Measurements from ENCODE around the gene RAB43. TPM values are rescaled to one million over a fixed set of nuclear protein-coding genes. Genes with fewer than 3 reads are reported as not detected.
"Not testable (repeated sequence)": the region's sequence is repeated elsewhere in the genome, so short reads cannot be mapped to it uniquely, and the experiment has no call there.

Gene RAB43
- total RNA-seq, 3 donors from 2014 or later: 17.4 to 32.0 (median 30.5) TPM

DNA sequence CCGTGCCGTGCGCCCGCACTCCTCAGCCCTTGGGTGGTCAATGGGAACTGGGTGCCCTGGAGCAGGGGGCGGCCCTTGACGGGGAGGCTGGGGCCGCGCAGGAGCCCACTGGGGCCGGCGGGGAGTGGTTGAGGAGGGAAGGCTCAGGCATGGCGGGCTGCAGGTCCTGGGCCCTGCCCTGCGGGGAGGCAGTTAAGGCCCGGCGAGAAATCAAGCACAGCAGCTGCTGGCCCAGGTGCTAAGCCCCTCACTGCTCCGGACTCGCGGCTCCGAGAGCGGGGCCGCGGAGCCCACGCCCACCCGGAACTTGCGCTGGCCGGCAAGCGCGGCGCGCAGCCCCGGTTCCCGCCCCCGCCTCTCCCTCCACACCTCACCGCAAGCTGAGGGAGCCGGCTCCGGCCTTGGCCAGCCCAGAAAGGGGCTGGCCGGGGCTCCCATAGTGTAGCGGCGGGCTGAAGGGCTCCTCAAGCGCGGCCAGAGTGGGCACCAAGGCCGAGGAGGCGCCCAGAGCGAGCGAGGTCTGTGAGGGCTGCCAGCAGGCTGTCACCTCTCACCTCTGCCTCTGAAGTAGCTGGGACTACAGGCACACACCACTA lies 53.2 kb downstream of the RAB43 start:
- intact Hi-C loops (cut with DNase I, micrococcal nuclease): no loop called here
- peaks cover 4% of the 10 kb centered on the region for H3K9me3 ChIP-seq
- no peaks in the 10 kb centered on the region for H3K36me3 ChIP-seq (ENCODE audit: low read depth)
- DNase-seq (peak in 1 of 3 donors; percentile 56), ATAC-seq (no peak)
- TF ChIP-seq CTCF (IDR thresholded peaks at IDR 0.05): no peak
- H3K4me3 ChIP-seq: no peak overlapping the region
- H3K4me1 ChIP-seq (ENCODE audit: low read depth): peaks cover 19% of the 10 kb centered on the region

GRCh38 chr3:129067719-129068118 lies 53.9 kb downstream of the RAB43 start:
- DNase-seq (peak in 2 of 3 donors; percentile 78 to 83), ATAC-seq (peak; percentile 43)
- H3K4me3 ChIP-seq; H3K9me3 ChIP-seq; intact Hi-C loops (cut with DNase I, micrococcal nuclease); H3K36me3 ChIP-seq (ENCODE audit: low read depth): not testable (repeated sequence)
- peaks cover 25% of the 10 kb centered on the region for H3K4me1 ChIP-seq (ENCODE audit: low read depth)

- H3K9me3 ChIP-seq: peaks cover 4% of the 10 kb centered on the region
- no peak overlapping the region for H3K4me3 ChIP-seq
- H3K4me1 ChIP-seq (ENCODE audit: low read depth): peaks cover 25% of the 10 kb centered on the region
- no peak for TF ChIP-seq CTCF (IDR thresholded peaks at IDR 0.05)
- no peaks in the 10 kb centered on the region for H3K36me3 ChIP-seq (ENCODE audit: low read depth)
- DNase-seq (peak in 2 of 3 donors; percentile 45 to 66), ATAC-seq (peak; percentile 57)
- intact Hi-C loops (cut with DNase I, micrococcal nuclease): no loop called here
Measured at GRCh38 chr3:129065720-129066073, 55.9 kb downstream of the RAB43 start.

GRCh38 chr3:129065016-129065719 lies 56.4 kb downstream of the RAB43 start:
- DNase-seq (peak; percentile 84 to 87 (median 85)), ATAC-seq (peak; percentile 85)
- no peak overlapping the region for H3K4me3 ChIP-seq
- TF ChIP-seq CTCF (IDR thresholded peaks at IDR 0.05): no peak
- H3K4me1 ChIP-seq (ENCODE audit: low read depth): peaks cover 25% of the 10 kb centered on the region
- no peaks in the 10 kb centered on the region for H3K36me3 ChIP-seq (ENCODE audit: low read depth)
- peaks cover 4% of the 10 kb centered on the region for H3K9me3 ChIP-seq
- intact Hi-C loops (cut with DNase I, micrococcal nuclease): no loop called here

- Histone ChIP-seq H3K36me3 (ENCODE audit: low read depth) (no peaks in the 10 kb centered on the region), H3K9me3 (peaks cover 4% of the 10 kb centered on the region), H3K4me3 (no peak overlapping the region), H3K4me1 (ENCODE audit: low read depth) (peaks cover 25% of the 10 kb centered on the region)
- TF ChIP-seq CTCF (IDR thresholded peaks at IDR 0.05): no peak
- DNase-seq (peak; percentile 72 to 79 (median 75)), ATAC-seq (peak; percentile 71)
- intact Hi-C loops (cut with DNase I, micrococcal nuclease): no loop called here
Measured at GRCh38 chr3:129063841-129064482, 57.6 kb downstream of the RAB43 start.

GRCh38 chr3:129063091-129063640 lies 58.4 kb downstream of the RAB43 start:
- intact Hi-C loops (cut with DNase I, micrococcal nuclease): no loop called here
- Histone ChIP-seq H3K36me3 (ENCODE audit: low read depth) (no peaks in the 10 kb centered on the region), H3K4me3 (no peak overlapping the region), H3K4me1 (ENCODE audit: low read depth) (peaks cover 33% of the 10 kb centered on the region), H3K9me3 (peaks cover 2% of the 10 kb centered on the region)
- TF ChIP-seq CTCF (IDR thresholded peaks at IDR 0.05): no peak
- DNase-seq (peak in 2 of 3 donors; percentile 37 to 50), ATAC-seq (no peak)

Measured in mucosa of descending colon (tissue), 3 donors.